ENCODE data around the gene DYNC1LI1. TPM values are rescaled to one million over a fixed set of nuclear protein-coding genes. Genes with fewer than 3 reads are reported as not detected.
"Not testable (repeated sequence)": the region's sequence is repeated elsewhere in the genome, so short reads cannot be mapped to it uniquely, and the experiment has no call there.

The DYNC1LI1 gene
- total RNA-seq, 1 donor from 2014 or later = 35.9 TPM

DNA sequence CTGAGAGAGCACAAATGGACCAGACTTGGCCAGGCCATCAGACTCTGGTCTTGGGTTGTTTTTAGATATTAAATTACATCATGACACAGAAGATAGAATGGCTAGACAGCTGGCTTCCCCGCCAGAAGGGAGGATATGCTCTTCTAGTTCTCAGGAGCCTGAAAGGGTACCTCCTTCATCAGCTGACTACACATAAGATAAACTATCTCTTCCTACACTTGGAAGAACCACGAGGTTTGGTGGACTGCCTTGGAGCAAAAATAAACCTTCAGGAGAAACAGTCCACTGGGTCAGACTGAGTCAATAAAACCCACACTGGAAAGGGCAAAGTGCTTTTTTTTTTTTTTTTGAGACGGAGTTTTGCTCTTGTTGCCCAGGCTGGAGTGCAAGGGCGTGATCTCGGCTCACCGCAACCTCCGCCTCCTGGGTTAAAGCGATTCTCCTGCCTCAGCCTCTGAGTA, 26.3 kb upstream of the DYNC1LI1 start:
- no peaks in the 10 kb centered on the region for H3K36me3 Mint-ChIP-seq (ENCODE audit: low read depth)
- no peak overlapping the region for H3K4me3 Mint-ChIP-seq
- intact Hi-C loops (cut with micrococcal nuclease) = no loop called here
- H3K27me3 Mint-ChIP-seq (ENCODE audit: insufficient read depth) = peaks cover 12% of the 10 kb centered on the region
- no peak for DNase-seq (ENCODE audit: low spot score)
- no peak overlapping the region for H3K27ac Mint-ChIP-seq
- no peaks in the 10 kb centered on the region for H3K9me3 Mint-ChIP-seq
- no peaks in the 10 kb centered on the region for H3K4me1 Mint-ChIP-seq (ENCODE audit: low read depth)

GRCh38 chr3:32596282-32596908, 25.7 kb upstream of the DYNC1LI1 start:
- DNase-seq (ENCODE audit: low spot score) = no peak
- no peaks in the 10 kb centered on the region for H3K36me3 Mint-ChIP-seq (ENCODE audit: low read depth)
- H3K27ac Mint-ChIP-seq = no peak overlapping the region
- H3K4me1 Mint-ChIP-seq (ENCODE audit: low read depth) = no peaks in the 10 kb centered on the region
- intact Hi-C loops (cut with micrococcal nuclease) = no loop called here
- peaks cover 11% of the 10 kb centered on the region for H3K27me3 Mint-ChIP-seq (ENCODE audit: insufficient read depth)
- H3K4me3 Mint-ChIP-seq = no peak overlapping the region
- no peaks in the 10 kb centered on the region for H3K9me3 Mint-ChIP-seq

DNA sequence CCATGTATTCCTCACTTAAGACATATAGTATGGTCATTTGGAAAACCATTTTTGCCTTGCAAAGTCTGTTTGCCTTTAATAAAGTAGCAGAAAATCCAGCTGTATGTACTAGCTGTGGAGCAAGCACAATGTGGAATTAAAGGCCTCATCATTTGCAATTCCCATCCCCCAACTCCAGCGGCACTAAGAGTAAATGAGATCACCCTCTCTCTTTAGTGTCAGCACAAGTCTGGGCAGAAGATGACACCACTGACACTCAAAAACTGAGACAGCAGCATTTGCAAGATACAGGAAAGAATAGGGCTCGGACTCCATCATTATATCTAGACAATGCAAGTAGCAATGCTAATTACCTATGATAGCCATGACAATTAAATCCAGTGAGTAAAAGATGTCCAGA, 24.7 kb upstream of the DYNC1LI1 start:
- no peaks in the 10 kb centered on the region for H3K36me3 Mint-ChIP-seq (ENCODE audit: low read depth)
- intact Hi-C loops (cut with micrococcal nuclease) = no loop called here
- no peak overlapping the region for H3K27ac Mint-ChIP-seq
- H3K4me1 Mint-ChIP-seq (ENCODE audit: low read depth) = no peaks in the 10 kb centered on the region
- peaks cover 17% of the 10 kb centered on the region for H3K27me3 Mint-ChIP-seq (ENCODE audit: insufficient read depth)
- DNase-seq (ENCODE audit: low spot score) = no peak
- no peak overlapping the region for H3K4me3 Mint-ChIP-seq
- no peaks in the 10 kb centered on the region for H3K9me3 Mint-ChIP-seq

- H3K9me3 Mint-ChIP-seq = no peaks in the 10 kb centered on the region
- no peak for DNase-seq (ENCODE audit: low spot score)
- H3K4me3 Mint-ChIP-seq = no peak overlapping the region
- H3K36me3 Mint-ChIP-seq (ENCODE audit: low read depth) = no peaks in the 10 kb centered on the region
- H3K27me3 Mint-ChIP-seq (ENCODE audit: insufficient read depth) = peaks cover 15% of the 10 kb centered on the region
- no peaks in the 10 kb centered on the region for H3K4me1 Mint-ChIP-seq (ENCODE audit: low read depth)
- intact Hi-C loops (cut with micrococcal nuclease) = no loop called here
- no peak overlapping the region for H3K27ac Mint-ChIP-seq
Measured at GRCh38 chr3:32593903-32594525, 23.4 kb upstream of the DYNC1LI1 start.

DNA sequence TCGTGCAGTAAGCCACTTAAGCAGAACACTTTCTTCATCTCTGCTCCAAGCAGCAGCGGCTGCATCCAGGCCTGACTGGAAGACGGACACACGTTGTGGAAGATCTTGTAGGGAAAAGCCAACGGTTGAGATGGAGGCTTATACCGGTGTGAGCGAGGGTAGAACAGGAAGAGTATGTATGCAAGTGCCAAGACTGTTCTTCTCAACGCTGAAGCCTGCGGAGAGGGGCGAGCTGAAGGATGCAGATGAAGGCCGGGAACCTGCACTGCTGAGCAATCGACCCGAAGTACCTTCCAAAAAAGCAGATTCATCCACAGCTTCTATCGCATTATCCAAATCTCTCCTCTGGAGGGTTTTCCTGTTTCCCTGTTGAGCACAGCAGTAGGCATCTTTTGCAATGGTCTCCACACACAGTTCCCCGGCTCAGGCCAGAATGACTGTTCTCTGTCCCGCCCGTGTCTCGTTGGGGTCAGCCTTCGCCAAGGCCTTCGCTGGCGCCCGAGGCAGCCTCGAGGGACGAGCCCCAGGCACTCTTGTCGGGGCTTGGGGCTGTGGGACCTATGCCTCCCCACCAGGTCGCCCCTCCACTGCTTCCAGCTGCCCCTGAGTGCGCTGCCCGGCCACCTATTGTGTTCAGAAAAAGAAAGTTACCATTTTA, 22.2 kb upstream of the DYNC1LI1 start:
- H3K36me3 Mint-ChIP-seq (ENCODE audit: low read depth) = no peaks in the 10 kb centered on the region
- H3K4me1 Mint-ChIP-seq (ENCODE audit: low read depth) = no peaks in the 10 kb centered on the region
- H3K4me3 Mint-ChIP-seq = no peak overlapping the region
- H3K27me3 Mint-ChIP-seq (ENCODE audit: insufficient read depth) = peaks cover 17% of the 10 kb centered on the region
- H3K9me3 Mint-ChIP-seq = no peaks in the 10 kb centered on the region
- intact Hi-C loops (cut with micrococcal nuclease) = no loop called here
- no peak for DNase-seq (ENCODE audit: low spot score)
- H3K27ac Mint-ChIP-seq = no peak overlapping the region

GRCh38 chr3:32592011-32592410, 21.4 kb upstream of the DYNC1LI1 start:
- Mint-ChIP-seq H3K4me1 (ENCODE audit: low read depth) (no peaks in the 10 kb centered on the region), H3K36me3 (ENCODE audit: low read depth) (no peaks in the 10 kb centered on the region), H3K9me3 (no peaks in the 10 kb centered on the region), H3K27ac (no peak overlapping the region), H3K4me3 (no peak overlapping the region), H3K27me3 (ENCODE audit: insufficient read depth) (peaks cover 22% of the 10 kb centered on the region)
- intact Hi-C loops (cut with micrococcal nuclease) = no loop called here
- no peak for DNase-seq (ENCODE audit: low spot score)

- intact Hi-C loops (cut with micrococcal nuclease) = no loop called here
- no peak overlapping the region for H3K27ac Mint-ChIP-seq
- no peak overlapping the region for H3K4me3 Mint-ChIP-seq
- H3K4me1 Mint-ChIP-seq (ENCODE audit: low read depth) = no peaks in the 10 kb centered on the region
- H3K27me3 Mint-ChIP-seq (ENCODE audit: insufficient read depth) = peaks cover 22% of the 10 kb centered on the region
- no peaks in the 10 kb centered on the region for H3K9me3 Mint-ChIP-seq
- DNase-seq (ENCODE audit: low spot score) = no peak
- H3K36me3 Mint-ChIP-seq (ENCODE audit: low read depth) = no peaks in the 10 kb centered on the region
Measured at GRCh38 chr3:32591186-32591585, 20.5 kb upstream of the DYNC1LI1 start.

DNA sequence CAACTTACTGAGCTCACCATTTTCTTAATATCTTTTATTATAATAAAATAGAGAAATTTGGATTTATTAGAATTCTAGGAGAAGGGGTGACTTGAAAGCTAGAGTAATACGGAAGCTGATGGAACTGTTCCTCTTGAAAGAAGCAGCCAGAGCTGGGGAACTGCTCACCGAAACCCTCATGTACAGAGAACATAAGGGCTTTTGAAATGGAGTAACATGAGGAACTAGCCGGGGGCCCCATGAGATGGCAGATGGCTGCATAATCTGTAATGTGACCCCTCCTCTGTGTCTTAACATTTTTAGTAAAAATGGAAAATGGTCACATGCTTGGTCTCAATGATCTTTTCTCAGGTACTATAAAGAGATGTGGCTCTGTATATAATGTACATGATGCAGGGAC, 15.7 kb upstream of the DYNC1LI1 start:
- Mint-ChIP-seq H3K4me1 (ENCODE audit: low read depth) (no peaks in the 10 kb centered on the region), H3K27me3 (ENCODE audit: insufficient read depth) (peaks cover 28% of the 10 kb centered on the region), H3K4me3 (no peak overlapping the region), H3K27ac (no peak overlapping the region), H3K9me3 (no peaks in the 10 kb centered on the region), H3K36me3 (ENCODE audit: low read depth) (no peaks in the 10 kb centered on the region)
- no peak for DNase-seq (ENCODE audit: low spot score)
- intact Hi-C loops (cut with micrococcal nuclease) = no loop called here

GRCh38 chr3:32584660-32585059, 14.0 kb upstream of the DYNC1LI1 start:
- peaks cover 19% of the 10 kb centered on the region for H3K27me3 Mint-ChIP-seq (ENCODE audit: insufficient read depth)
- intact Hi-C loops (cut with micrococcal nuclease) = no loop called here

GRCh38 chr3:32583708-32584107, 13.1 kb upstream of the DYNC1LI1 start:
- intact Hi-C loops (cut with micrococcal nuclease) = no loop called here
- peaks cover 19% of the 10 kb centered on the region for H3K27me3 Mint-ChIP-seq (ENCODE audit: insufficient read depth)
- no peak for DNase-seq (ENCODE audit: low spot score)
- H3K27ac Mint-ChIP-seq = no peak overlapping the region
- no peaks in the 10 kb centered on the region for H3K4me1 Mint-ChIP-seq (ENCODE audit: low read depth)
- no peaks in the 10 kb centered on the region for H3K9me3 Mint-ChIP-seq
- no peaks in the 10 kb centered on the region for H3K36me3 Mint-ChIP-seq (ENCODE audit: low read depth)
- H3K4me3 Mint-ChIP-seq = no peak overlapping the region

More at GRCh38 chr3:32584660-32585059, 14.0 kb upstream of the DYNC1LI1 start:
- DNase-seq (ENCODE audit: low spot score) = no peak
- Mint-ChIP-seq H3K4me1 (ENCODE audit: low read depth) (no peaks in the 10 kb centered on the region), H3K27ac (no peak overlapping the region), H3K9me3 (no peaks in the 10 kb centered on the region), H3K4me3 (no peak overlapping the region), H3K36me3 (ENCODE audit: low read depth) (no peaks in the 10 kb centered on the region)

DNA sequence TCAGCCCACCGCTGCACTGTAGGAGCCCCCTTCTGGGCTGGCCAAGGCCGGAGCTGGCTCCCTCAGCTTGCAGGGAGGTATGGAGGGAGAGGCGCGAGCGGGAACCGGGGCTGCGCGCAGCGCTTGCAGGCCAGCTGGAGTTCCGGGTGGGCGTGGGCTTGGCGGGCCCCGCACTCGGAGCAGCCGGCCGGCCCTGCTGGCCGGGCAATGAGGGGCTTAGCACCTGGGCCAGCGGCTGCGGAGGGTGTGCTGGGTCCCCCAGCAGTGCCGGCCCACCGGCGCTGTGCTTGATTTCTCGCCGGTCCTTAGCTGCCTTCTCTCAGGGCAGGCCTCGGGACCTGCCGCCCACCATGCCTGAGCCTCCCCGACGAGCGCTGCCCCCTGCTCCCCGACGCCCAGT, 8.0 kb upstream of the DYNC1LI1 start:
- H3K9me3 Mint-ChIP-seq; H3K36me3 Mint-ChIP-seq (ENCODE audit: low read depth); intact Hi-C loops (cut with micrococcal nuclease); H3K27ac Mint-ChIP-seq; H3K4me3 Mint-ChIP-seq; DNase-seq (ENCODE audit: low spot score); H3K27me3 Mint-ChIP-seq (ENCODE audit: insufficient read depth): not testable (repeated sequence)
- peaks cover 12% of the 10 kb centered on the region for H3K4me1 Mint-ChIP-seq (ENCODE audit: low read depth)

- no peaks in the 10 kb centered on the region for H3K9me3 Mint-ChIP-seq
- H3K27ac Mint-ChIP-seq = peak overlapping the region; percentile 81
- H3K4me3 Mint-ChIP-seq = peak overlapping the region; percentile 60
- DNase-seq (ENCODE audit: low spot score) = no peak
- peaks cover 12% of the 10 kb centered on the region for H3K4me1 Mint-ChIP-seq (ENCODE audit: low read depth)
- H3K36me3 Mint-ChIP-seq (ENCODE audit: low read depth) = no peaks in the 10 kb centered on the region
- H3K27me3 Mint-ChIP-seq (ENCODE audit: insufficient read depth) = no peaks in the 10 kb centered on the region
- intact Hi-C loops (cut with micrococcal nuclease) = loop anchor here (1.0 kb wide), 1 partner anchor 9 kb away; no protein-coding TSS in a partner anchor
Measured at GRCh38 chr3:32577581-32578556, 7.2 kb upstream of the DYNC1LI1 start.

Data from activated T-helper 1 cell treated with anti-CD3 and anti-CD28 coated beads, Interleukin-12 subunit alpha, Interleukin-12 subunit beta, Interleukin-2, Interleukin-4 antibody, amounts not matched to agents 30 ng/mL and 10 ng/mL and 1 ng/mL, durations not matched to agents 14 hours and 24 hours and 36 hours (primary cell).